Lung (tissue), 12 donors: ENCODE measurements around the gene AP4B1. TPM values are rescaled to one million over a fixed set of nuclear protein-coding genes. Genes with fewer than 3 reads are reported as not detected.

Experiments used
- ATAC-seq: fragments of 200-7000 bp; cut with Tn5 transposase; one replicate; pipeline ENCODE4 v1.9.1; 2020; ENCODE audit warnings: moderate number of reproducible peaks; ENCODE audit not compliant: insufficient read depth, low FRiP score
- DNase-seq, 3 donors: peaks; one replicate each; pipeline ENCODE4 v3.0.0-alpha.2; 2013 to 2017
- H3K27ac ChIP-seq, 2 donors: one replicate each; pipeline ENCODE4 v1.5.1; 2013; ENCODE audit warnings: mild to moderate bottlenecking in 2 of 2, moderate library complexity in 2 of 2, control low read depth in 1 of 2, inconsistent platforms in 1 of 2, low read depth in 1 of 2, low read length in 1 of 2
- H3K27me3 ChIP-seq, 3 donors: one replicate each; pipeline ENCODE4 v1.5.1; 2013; ENCODE audit warnings: low read length in 2 of 3; ENCODE audit not compliant: control insufficient read depth in 3 of 3, insufficient read depth in 3 of 3
- H3K36me3 ChIP-seq, 4 donors: one replicate each; pipeline ENCODE4 v1.5.1; 2013; ENCODE audit warnings: low read length in 4 of 4, mild to moderate bottlenecking in 1 of 4, moderate library complexity in 1 of 4; ENCODE audit not compliant: control insufficient read depth in 4 of 4, insufficient read depth in 4 of 4
- H3K4me1 ChIP-seq, 5 donors: one replicate each; pipeline ENCODE4 v1.5.1; 2013; ENCODE audit warnings: low read length in 5 of 5, mild to moderate bottlenecking in 2 of 5, moderate library complexity in 1 of 5; ENCODE audit not compliant: control insufficient read depth in 5 of 5, insufficient read depth in 5 of 5
- H3K4me3 ChIP-seq: one replicate; pipeline ENCODE4 v1.5.1; 2013; ENCODE audit warnings: mild to moderate bottlenecking, control low read depth, moderate library complexity
- H3K9ac ChIP-seq, 2 donors: one replicate each; pipeline ENCODE4 v1.5.1; 2013; ENCODE audit warnings: low read length in 2 of 2, control low read depth in 1 of 2; ENCODE audit not compliant: insufficient read depth in 1 of 2
- H3K9me3 ChIP-seq, 4 donors: one replicate each; pipeline ENCODE4 v1.5.1; 2013; ENCODE audit warnings: low read length in 3 of 4, mild to moderate bottlenecking in 1 of 4, moderate library complexity in 1 of 4; ENCODE audit not compliant: control insufficient read depth in 4 of 4, insufficient read depth in 3 of 4
- WGBS, 2 donors: extraction: QIAGEN DNeasy Blood & Tissue Kit; methylation state at CpG; one replicate each; pipeline ENCODE4 v1.1.7; 2013; 5-methylcytosine and 5-hydroxymethylcytosine counted together
- polyA plus RNA-seq, 2 donors: library from polyadenylated mRNA; stranded (reverse); fragments of 200-250 nt; gene quantifications; one replicate each; pipeline ENCODE4 v1.2.1, GENCODE V29; 2013
- total RNA-seq, 2 donors: library from RNA; depleted of rRNA in 1 of 2; stranded (reverse); fragments of >200 nt in 1 of 2; gene quantifications; one replicate each; pipeline ENCODE4 v1.2.1, GENCODE V29; 2014 to 2021
- TF ChIP-seq, protein P1 (sequence below): IDR thresholded peaks from 2 replicates; pipeline ENCODE4 v1.5.1; 2012; ENCODE audit warnings: mild to moderate bottlenecking; ENCODE audit errors: control extremely low read depth, extremely low read depth
- donor health status: control.
- donor health status: control.
- donor health status: Bipolar disorder and iron deficiency.
- donor health status: healthy.
- donor health status: DM: yes; HTN: yes; CAD: no.

AP4B1 gene
- total and polyA plus RNA-seq, 4 donors: 12.8 to 43.9 (median 18.9) TPM

DNA sequence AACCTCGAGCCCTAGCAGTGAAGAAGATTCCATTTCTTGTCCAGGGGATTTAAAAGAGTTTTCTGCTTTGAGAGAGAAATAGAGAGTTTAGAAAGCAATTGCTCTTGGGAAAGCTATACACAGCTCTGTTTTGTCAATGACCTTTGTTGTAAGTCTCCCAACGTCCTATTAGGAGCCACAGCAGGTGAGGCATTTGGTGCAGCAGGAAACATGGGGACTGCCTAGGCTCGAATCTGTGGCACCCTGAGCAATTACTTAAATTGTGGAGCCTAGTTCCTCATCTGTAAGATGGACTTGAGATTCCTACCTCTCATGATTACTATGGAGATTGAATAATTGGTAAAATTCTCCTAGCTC is 8.7 kb upstream of the AP4B1 start:
- no peaks in the 10 kb centered on the region for H3K27me3 ChIP-seq
- TF ChIP-seq, protein P1, sequence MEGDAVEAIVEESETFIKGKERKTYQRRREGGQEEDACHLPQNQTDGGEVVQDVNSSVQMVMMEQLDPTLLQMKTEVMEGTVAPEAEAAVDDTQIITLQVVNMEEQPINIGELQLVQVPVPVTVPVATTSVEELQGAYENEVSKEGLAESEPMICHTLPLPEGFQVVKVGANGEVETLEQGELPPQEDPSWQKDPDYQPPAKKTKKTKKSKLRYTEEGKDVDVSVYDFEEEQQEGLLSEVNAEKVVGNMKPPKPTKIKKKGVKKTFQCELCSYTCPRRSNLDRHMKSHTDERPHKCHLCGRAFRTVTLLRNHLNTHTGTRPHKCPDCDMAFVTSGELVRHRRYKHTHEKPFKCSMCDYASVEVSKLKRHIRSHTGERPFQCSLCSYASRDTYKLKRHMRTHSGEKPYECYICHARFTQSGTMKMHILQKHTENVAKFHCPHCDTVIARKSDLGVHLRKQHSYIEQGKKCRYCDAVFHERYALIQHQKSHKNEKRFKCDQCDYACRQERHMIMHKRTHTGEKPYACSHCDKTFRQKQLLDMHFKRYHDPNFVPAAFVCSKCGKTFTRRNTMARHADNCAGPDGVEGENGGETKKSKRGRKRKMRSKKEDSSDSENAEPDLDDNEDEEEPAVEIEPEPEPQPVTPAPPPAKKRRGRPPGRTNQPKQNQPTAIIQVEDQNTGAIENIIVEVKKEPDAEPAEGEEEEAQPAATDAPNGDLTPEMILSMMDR: no peak
- WGBS, 2 donors: 50 to 55% methylated on average over 3 of the region's 3 CpGs
- peaks cover 0 to 16% (median 0%) of the 10 kb centered on the region in 5 donors for H3K4me1 ChIP-seq
- peaks cover 10 to 23% (median 12%) of the 10 kb centered on the region in 4 donors for H3K36me3 ChIP-seq
- H3K4me3 ChIP-seq: no peak overlapping the region
- ATAC-seq: no peak
- DNase-seq: no peak
- H3K27ac ChIP-seq: peak overlapping the region; percentile 14 to 59
- no peaks in the 10 kb centered on the region for H3K9me3 ChIP-seq
- H3K9ac ChIP-seq: no peak overlapping the region

DNA sequence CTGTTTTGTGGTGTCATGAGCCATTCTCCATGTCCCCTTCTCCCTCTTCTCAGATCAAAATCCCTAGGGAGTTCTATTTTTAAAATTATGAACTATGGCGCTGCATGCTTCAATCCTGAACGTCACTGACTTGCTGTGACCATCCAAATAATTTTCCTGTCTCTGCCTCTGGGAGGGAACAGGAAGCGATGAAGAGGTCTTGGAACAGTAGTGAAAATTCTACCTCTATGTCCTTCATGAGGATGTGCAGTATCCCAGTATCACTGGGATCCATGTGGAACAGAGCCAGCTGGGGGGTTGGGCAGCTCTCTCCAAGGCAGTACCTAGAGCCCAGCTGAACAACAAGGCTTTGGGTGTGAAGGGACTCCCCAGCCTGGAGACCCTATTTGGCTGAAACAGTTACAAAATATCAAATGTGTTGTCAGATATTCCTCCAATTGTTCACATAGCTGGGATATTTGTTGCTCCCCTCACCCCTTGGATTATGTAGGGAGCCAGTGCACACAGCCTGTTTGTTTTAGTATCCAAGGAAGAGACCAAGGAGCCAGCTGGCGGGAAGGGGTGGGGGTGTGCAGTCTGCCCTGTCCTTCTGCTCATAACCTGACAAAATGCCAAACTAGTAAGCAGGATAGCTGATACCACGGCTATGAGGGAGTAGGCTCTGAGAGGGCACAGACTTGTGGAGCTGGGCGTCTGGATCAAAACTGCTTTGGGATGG is 8.2 kb upstream of the AP4B1 start:
- Histone ChIP-seq H3K9ac (no peak overlapping the region), H3K4me3 (no peak overlapping the region), H3K27me3 (no peaks in the 10 kb centered on the region), H3K4me1 (peaks cover 0 to 16% (median 0%) of the 10 kb centered on the region in 5 donors), H3K27ac (peak overlapping the region; percentile 14 to 72), H3K9me3 (no peaks in the 10 kb centered on the region), H3K36me3 (peaks cover 10 to 26% (median 17%) of the 10 kb centered on the region in 4 donors)
- ATAC-seq: peak; percentile 81
- TF ChIP-seq, protein P1: no peak
- 49 to 69% methylated on average over 6 of the region's 6 CpGs for WGBS, 2 donors
- DNase-seq: peak; percentile 79 to 86 (median 82)

DNA sequence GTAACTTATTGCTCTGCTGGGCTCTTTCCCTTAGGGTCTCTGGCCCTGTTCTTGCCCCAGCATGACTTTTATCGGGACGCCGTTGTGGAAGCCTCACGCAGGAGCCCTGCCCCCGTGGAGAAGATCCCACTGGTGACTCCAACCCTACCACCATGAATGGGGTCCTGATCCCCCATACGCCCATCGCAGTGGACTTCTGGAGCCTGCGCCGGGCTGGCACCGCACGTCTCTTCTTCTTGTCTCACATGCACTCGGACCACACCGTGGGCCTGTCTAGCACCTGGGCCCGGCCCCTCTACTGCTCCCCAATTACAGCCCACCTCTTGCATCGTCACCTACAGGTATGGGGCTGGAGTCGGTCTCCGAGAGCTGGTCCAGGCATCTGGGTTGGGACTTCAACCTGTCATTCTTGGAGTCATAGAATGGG is 849 bp upstream of the AP4B1 start:
- peaks cover 0 to 23% (median 10%) of the 10 kb centered on the region in 4 donors for H3K36me3 ChIP-seq
- peak overlapping the region; percentile 74 for H3K4me3 ChIP-seq
- no peaks in the 10 kb centered on the region for H3K27me3 ChIP-seq
- peak in 1 of 3 donors; percentile 37 for DNase-seq
- H3K27ac ChIP-seq: peak overlapping the region; percentile 51 to 97
- TF ChIP-seq, protein P1: no peak
- no peak for ATAC-seq
- H3K4me1 ChIP-seq: peaks cover 3 to 11% (median 4%) of the 10 kb centered on the region in 5 donors
- H3K9me3 ChIP-seq: no peaks in the 10 kb centered on the region
- peak overlapping the region; percentile 86 to 94 for H3K9ac ChIP-seq
- 0% methylated on average over 17 of the region's 17 CpGs for WGBS, 2 donors
